HepG2 (cell line): ENCODE results near the gene B3GALT6. TPM values are rescaled to one million over a fixed set of nuclear protein-coding genes. Genes with fewer than 3 reads are reported as not detected.

Source experiments
- ARID2 ChIP-seq: sonication (generic); formaldehyde crosslinking; IDR thresholded peaks from 2 replicates; pipeline ENCODE4 v1.8.1; 2022; ENCODE audit warnings: mild to moderate bottlenecking, missing genetic modification reagents, borderline replicate concordance
- BCL6 ChIP-seq: IDR thresholded peaks from 2 replicates; pipeline ENCODE4 v1.6.1; 2016; ENCODE audit warnings: missing genetic modification reagents, missing compliant biosample characterization
- HNRNPH1 ChIP-seq: fragments of 200-400 bp; formaldehyde crosslinking; optimal IDR thresholded peaks from 2 replicates; pipeline ENCODE3; 2017; ENCODE audit warnings: mild to moderate bottlenecking, low read depth, low read length
- MTA1 ChIP-seq: sonication (generic); formaldehyde crosslinking; IDR thresholded peaks from 2 replicates; pipeline ENCODE4 v1.4.0; 2020; ENCODE audit warnings: missing genetic modification reagents, mild to moderate bottlenecking, borderline replicate concordance
- PITX1 ChIP-seq: sonication (generic); formaldehyde crosslinking; IDR thresholded peaks from 2 replicates; pipeline ENCODE4 v1.5.1; 2020; ENCODE audit warnings: mild to moderate bottlenecking, missing genetic modification reagents
- RBFOX2 ChIP-seq: fragments of 200-400 bp; formaldehyde crosslinking; IDR thresholded peaks from 2 replicates; pipeline ENCODE4 v1.6.1; 2017; ENCODE audit warnings: low read depth, mild to moderate bottlenecking, low read length
- RORA ChIP-seq: sonication (generic); formaldehyde crosslinking; IDR thresholded peaks from 2 replicates; pipeline ENCODE4 v1.5.0; 2020; ENCODE audit warnings: mild to moderate bottlenecking, missing genetic modification reagents, moderate library complexity
- RXRB ChIP-seq: IDR thresholded peaks from 2 replicates; pipeline ENCODE4 v1.6.1; 2016; ENCODE audit warnings: borderline replicate concordance, missing genetic modification reagents, missing compliant biosample characterization
- SKIL ChIP-seq: sonication (generic); formaldehyde crosslinking; IDR thresholded peaks from 2 replicates; pipeline ENCODE4 v1.8.0; 2022; ENCODE audit warnings: missing genetic modification reagents, mild to moderate bottlenecking, moderate library complexity, borderline replicate concordance
- ZNF33B ChIP-seq: sonication (generic); formaldehyde crosslinking; IDR thresholded peaks from 2 replicates; pipeline ENCODE4 v1.5.1; 2020; ENCODE audit warnings: mild to moderate bottlenecking, missing genetic modification reagents
- ZNF572 ChIP-seq: sonication (generic); formaldehyde crosslinking; IDR thresholded peaks from 2 replicates; pipeline ENCODE4 v1.5.1; 2020; ENCODE audit warnings: mild to moderate bottlenecking, missing genetic modification reagents
- ZNF737 ChIP-seq: sonication (generic); formaldehyde crosslinking; IDR thresholded peaks from 2 replicates; pipeline ENCODE4 v1.5.0; 2020; ENCODE audit warnings: missing genetic modification reagents, mild to moderate bottlenecking, borderline replicate concordance
- ZNF768 ChIP-seq: sonication (generic); formaldehyde crosslinking; IDR thresholded peaks from 2 replicates; pipeline ENCODE4 v1.4.0; 2020; ENCODE audit warnings: missing genetic modification reagents
- ZNF784 ChIP-seq: sonication (generic); formaldehyde crosslinking; IDR thresholded peaks from 2 replicates; pipeline ENCODE4 v1.5.1; 2020; ENCODE audit warnings: missing genetic modification reagents, mild to moderate bottlenecking, borderline replicate concordance
- ZSCAN12 ChIP-seq: sonication (generic); formaldehyde crosslinking; IDR thresholded peaks from 2 replicates; pipeline ENCODE4 v1.9.0; 2021; ENCODE audit warnings: mild to moderate bottlenecking, missing genetic modification reagents
- polyA plus RNA-seq, 8 experiments: library from polyadenylated mRNA; depleted of rRNA in 3 of 8; stranded (reverse) in 7 of 8; unstranded in 1 of 8; fragments of >200 nt; fragmentation: Illumina TruSeq in 4 of 8; extraction: Trizol in 4 of 8; gene quantifications; 2 replicates each; pipeline versions ENCODE4 v1.2.1 to v1.2.3, GENCODE V29; 2011 to 2016; ENCODE audit warnings: low read depth in 4 of 8, missing spikeins in 1 of 8, mixed read lengths in 1 of 8; ENCODE audit not compliant: insufficient read depth in 1 of 8
- total RNA-seq, 5 experiments: library from RNA; depleted of rRNA; stranded (reverse); fragments of >200 nt; fragmentation: Illumina TruSeq; extraction: Trizol; gene quantifications; 2 replicates each; pipeline ENCODE4 v1.2.3, GENCODE V29; 2016; ENCODE audit warnings: low read depth in 1 of 5
- TF ChIP-seq, protein P1 (sequence below): sonication (generic); formaldehyde crosslinking; IDR thresholded peaks from 2 replicates; pipeline ENCODE4 v1.4.0; 2020; ENCODE audit warnings: missing genetic modification reagents
- TF ChIP-seq, protein P2 (sequence below): sonication (generic); formaldehyde crosslinking; IDR thresholded peaks from 2 replicates; pipeline ENCODE4 v1.8.1; 2022; ENCODE audit warnings: low read depth, mild to moderate bottlenecking, missing genetic modification reagents
- TF ChIP-seq, protein P3 (sequence below): sonication (generic); formaldehyde crosslinking; IDR thresholded peaks from 2 replicates; pipeline ENCODE4 v1.5.0; 2020; ENCODE audit warnings: mild to moderate bottlenecking, missing genetic modification reagents
- TF ChIP-seq, protein P4 (sequence below): sonication (generic); formaldehyde crosslinking; IDR thresholded peaks from 2 replicates; pipeline ENCODE4 v1.5.0; 2020; ENCODE audit warnings: missing genetic modification reagents

The B3GALT6 gene
- total and polyA plus RNA-seq, 2 of the 13 experiments (the other 11 are each of a cell fraction or from before 2014, with no cell fraction given) = 3.9 to 14.2 TPM

- no peak for TF ChIP-seq SKIL (CRISPR knock-in tag)
- TF ChIP-seq RBFOX2 = peak; percentile 4; the same call in 1 of the 2 replicates
- 0 out of 2 replicates have a peak, but pooled peaks have one; percentile 38 for TF ChIP-seq ZNF33B (CRISPR knock-in tag)
- TF ChIP-seq MTA1 (CRISPR knock-in tag) = no peak; the same call in 1 of the 2 replicates
- TF ChIP-seq BCL6 (CRISPR knock-in tag) = no peak
- TF ChIP-seq, protein P1, sequence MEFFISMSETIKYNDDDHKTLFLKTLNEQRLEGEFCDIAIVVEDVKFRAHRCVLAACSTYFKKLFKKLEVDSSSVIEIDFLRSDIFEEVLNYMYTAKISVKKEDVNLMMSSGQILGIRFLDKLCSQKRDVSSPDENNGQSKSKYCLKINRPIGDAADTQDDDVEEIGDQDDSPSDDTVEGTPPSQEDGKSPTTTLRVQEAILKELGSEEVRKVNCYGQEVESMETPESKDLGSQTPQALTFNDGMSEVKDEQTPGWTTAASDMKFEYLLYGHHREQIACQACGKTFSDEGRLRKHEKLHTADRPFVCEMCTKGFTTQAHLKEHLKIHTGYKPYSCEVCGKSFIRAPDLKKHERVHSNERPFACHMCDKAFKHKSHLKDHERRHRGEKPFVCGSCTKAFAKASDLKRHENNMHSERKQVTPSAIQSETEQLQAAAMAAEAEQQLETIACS (CRISPR knock-in tag) = no peak
- TF ChIP-seq ZNF737 (CRISPR knock-in tag) = no peak
- TF ChIP-seq ZNF572 = no peak
- no peak for TF ChIP-seq ZNF784 (CRISPR knock-in tag)
- no peak for TF ChIP-seq RXRB (CRISPR knock-in tag)
- TF ChIP-seq RORA = no peak
- TF ChIP-seq, protein P2, sequence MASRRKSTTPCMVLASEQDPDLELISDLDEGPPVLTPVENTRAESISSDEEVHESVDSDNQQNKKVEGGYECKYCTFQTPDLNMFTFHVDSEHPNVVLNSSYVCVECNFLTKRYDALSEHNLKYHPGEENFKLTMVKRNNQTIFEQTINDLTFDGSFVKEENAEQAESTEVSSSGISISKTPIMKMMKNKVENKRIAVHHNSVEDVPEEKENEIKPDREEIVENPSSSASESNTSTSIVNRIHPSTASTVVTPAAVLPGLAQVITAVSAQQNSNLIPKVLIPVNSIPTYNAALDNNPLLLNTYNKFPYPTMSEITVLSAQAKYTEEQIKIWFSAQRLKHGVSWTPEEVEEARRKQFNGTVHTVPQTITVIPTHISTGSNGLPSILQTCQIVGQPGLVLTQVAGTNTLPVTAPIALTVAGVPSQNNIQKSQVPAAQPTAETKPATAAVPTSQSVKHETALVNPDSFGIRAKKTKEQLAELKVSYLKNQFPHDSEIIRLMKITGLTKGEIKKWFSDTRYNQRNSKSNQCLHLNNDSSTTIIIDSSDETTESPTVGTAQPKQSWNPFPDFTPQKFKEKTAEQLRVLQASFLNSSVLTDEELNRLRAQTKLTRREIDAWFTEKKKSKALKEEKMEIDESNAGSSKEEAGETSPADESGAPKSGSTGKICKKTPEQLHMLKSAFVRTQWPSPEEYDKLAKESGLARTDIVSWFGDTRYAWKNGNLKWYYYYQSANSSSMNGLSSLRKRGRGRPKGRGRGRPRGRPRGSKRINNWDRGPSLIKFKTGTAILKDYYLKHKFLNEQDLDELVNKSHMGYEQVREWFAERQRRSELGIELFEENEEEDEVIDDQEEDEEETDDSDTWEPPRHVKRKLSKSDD (CRISPR knock-in tag) = peak; percentile 23; the same call in 1 of the 2 replicates
- 0 out of 2 replicates have a peak, but pooled peaks have one; percentile 7 for TF ChIP-seq ZNF768 (CRISPR knock-in tag)
- no peak for TF ChIP-seq HNRNPH1
- 0 out of 2 replicates have a peak, but pooled peaks have one; percentile 36 for TF ChIP-seq ARID2 (CRISPR knock-in tag)
- TF ChIP-seq, protein P3, sequence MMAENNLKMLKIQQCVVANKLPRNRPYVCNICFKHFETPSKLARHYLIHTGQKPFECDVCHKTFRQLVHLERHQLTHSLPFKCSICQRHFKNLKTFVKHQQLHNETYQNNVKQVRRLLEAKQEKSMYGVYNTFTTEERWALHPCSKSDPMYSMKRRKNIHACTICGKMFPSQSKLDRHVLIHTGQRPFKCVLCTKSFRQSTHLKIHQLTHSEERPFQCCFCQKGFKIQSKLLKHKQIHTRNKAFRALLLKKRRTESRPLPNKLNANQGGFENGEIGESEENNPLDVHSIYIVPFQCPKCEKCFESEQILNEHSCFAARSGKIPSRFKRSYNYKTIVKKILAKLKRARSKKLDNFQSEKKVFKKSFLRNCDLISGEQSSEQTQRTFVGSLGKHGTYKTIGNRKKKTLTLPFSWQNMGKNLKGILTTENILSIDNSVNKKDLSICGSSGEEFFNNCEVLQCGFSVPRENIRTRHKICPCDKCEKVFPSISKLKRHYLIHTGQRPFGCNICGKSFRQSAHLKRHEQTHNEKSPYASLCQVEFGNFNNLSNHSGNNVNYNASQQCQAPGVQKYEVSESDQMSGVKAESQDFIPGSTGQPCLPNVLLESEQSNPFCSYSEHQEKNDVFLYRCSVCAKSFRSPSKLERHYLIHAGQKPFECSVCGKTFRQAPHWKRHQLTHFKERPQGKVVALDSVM = peak; percentile 31; the same call in 1 of the 2 replicates
- TF ChIP-seq PITX1 (CRISPR knock-in tag) = no peak
- TF ChIP-seq, protein P4, sequence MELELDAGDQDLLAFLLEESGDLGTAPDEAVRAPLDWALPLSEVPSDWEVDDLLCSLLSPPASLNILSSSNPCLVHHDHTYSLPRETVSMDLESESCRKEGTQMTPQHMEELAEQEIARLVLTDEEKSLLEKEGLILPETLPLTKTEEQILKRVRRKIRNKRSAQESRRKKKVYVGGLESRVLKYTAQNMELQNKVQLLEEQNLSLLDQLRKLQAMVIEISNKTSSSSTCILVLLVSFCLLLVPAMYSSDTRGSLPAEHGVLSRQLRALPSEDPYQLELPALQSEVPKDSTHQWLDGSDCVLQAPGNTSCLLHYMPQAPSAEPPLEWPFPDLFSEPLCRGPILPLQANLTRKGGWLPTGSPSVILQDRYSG (CRISPR knock-in tag) = no peak
- no peak for TF ChIP-seq ZSCAN12 (CRISPR knock-in tag)
Observed at GRCh38 chr1:1274299-1274930, 42.4 kb downstream of the B3GALT6 start (continued).
